Muscle layer of colon (tissue), 2 donors: Measurements from ENCODE around the gene SAP130.
A peak's percentile ranks its signal among the peaks of the same experiment; 100 is the strongest.

ENCODE experiments used
- H3K27ac ChIP-seq: one replicate; pipeline ENCODE4 v1.7.0; 2013; ENCODE audit warnings: low read depth, mild to moderate bottlenecking, low read length, moderate library complexity
- H3K27me3 ChIP-seq, 2 donors: one replicate each; pipeline ENCODE4 v1.7.0; 2013; ENCODE audit warnings: low read length in 2 of 2, mild to moderate bottlenecking in 2 of 2; ENCODE audit not compliant: insufficient read depth in 2 of 2, control insufficient read depth in 1 of 2
- H3K36me3 ChIP-seq: one replicate; pipeline ENCODE4 v1.7.0; 2013; ENCODE audit warnings: mild to moderate bottlenecking, low read length; ENCODE audit not compliant: insufficient read depth
- H3K4me1 ChIP-seq: one replicate; pipeline ENCODE4 v1.7.0; 2013; ENCODE audit warnings: mild to moderate bottlenecking, low read length; ENCODE audit not compliant: insufficient read depth
- H3K4me3 ChIP-seq, 2 donors: one replicate each; pipeline ENCODE4 v1.7.0; 2013; ENCODE audit warnings: low read length in 2 of 2, low read depth in 1 of 2, mild to moderate bottlenecking in 1 of 2, moderate library complexity in 1 of 2
- H3K9ac ChIP-seq: one replicate; pipeline ENCODE4 v1.7.0; 2013; ENCODE audit warnings: low read length
- H3K9me3 ChIP-seq: one replicate; pipeline ENCODE4 v1.7.0; 2013; ENCODE audit warnings: mild to moderate bottlenecking, low read length
- donor health status: abdominal sarcoma.
- donor health status: Adenocarcinoma of cecum.

The SAP130 gene

GRCh38 chr2:128041561-128041960 is 13.7 kb upstream of the SAP130 start:
- H3K4me3 ChIP-seq = no peak overlapping the region
- no peak overlapping the region for H3K27ac ChIP-seq
- H3K27me3 ChIP-seq = no peaks in the 10 kb centered on the region
- no peaks in the 10 kb centered on the region for H3K36me3 ChIP-seq
- peaks cover 15% of the 10 kb centered on the region for H3K9me3 ChIP-seq
- no peak overlapping the region for H3K9ac ChIP-seq
- H3K4me1 ChIP-seq = no peaks in the 10 kb centered on the region

- no peak overlapping the region for H3K9ac ChIP-seq
- no peaks in the 10 kb centered on the region for H3K36me3 ChIP-seq
- no peaks in the 10 kb centered on the region for H3K4me1 ChIP-seq
- peaks cover 19% of the 10 kb centered on the region for H3K9me3 ChIP-seq
- no peaks in the 10 kb centered on the region for H3K27me3 ChIP-seq
- H3K27ac ChIP-seq = no peak overlapping the region
- no peak overlapping the region for H3K4me3 ChIP-seq
Measured at GRCh38 chr2:128040166-128040771, 12.4 kb upstream of the SAP130 start.

GRCh38 chr2:128039535-128039934 is 11.7 kb upstream of the SAP130 start:
- H3K4me1 ChIP-seq = no peaks in the 10 kb centered on the region

GRCh38 chr2:128038411-128038810 is 10.6 kb upstream of the SAP130 start:
- no peak overlapping the region for H3K9ac ChIP-seq
- H3K4me3 ChIP-seq = no peak overlapping the region
- H3K27me3 ChIP-seq = no peaks in the 10 kb centered on the region
- no peak overlapping the region for H3K27ac ChIP-seq
- no peaks in the 10 kb centered on the region for H3K4me1 ChIP-seq
- H3K9me3 ChIP-seq = peaks cover 19% of the 10 kb centered on the region
- no peaks in the 10 kb centered on the region for H3K36me3 ChIP-seq

More at GRCh38 chr2:128039535-128039934, 11.7 kb upstream of the SAP130 start:
- Histone ChIP-seq H3K9me3 (peaks cover 19% of the 10 kb centered on the region), H3K4me3 (no peak overlapping the region), H3K9ac (no peak overlapping the region), H3K36me3 (no peaks in the 10 kb centered on the region), H3K27me3 (no peaks in the 10 kb centered on the region), H3K27ac (no peak overlapping the region)

- Histone ChIP-seq H3K9ac (no peak overlapping the region), H3K9me3 (peaks cover 19% of the 10 kb centered on the region), H3K36me3 (no peaks in the 10 kb centered on the region), H3K27me3 (no peaks in the 10 kb centered on the region), H3K27ac (no peak overlapping the region), H3K4me3 (no peak overlapping the region), H3K4me1 (no peaks in the 10 kb centered on the region)
Measured at GRCh38 chr2:128037649-128038048, 9.8 kb upstream of the SAP130 start.

GRCh38 chr2:128036748-128037607 is 9.1 kb upstream of the SAP130 start:
- Histone ChIP-seq H3K4me3 (no peak overlapping the region), H3K9me3 (peaks cover 19% of the 10 kb centered on the region), H3K4me1 (no peaks in the 10 kb centered on the region), H3K27ac (no peak overlapping the region), H3K27me3 (no peaks in the 10 kb centered on the region), H3K9ac (no peak overlapping the region), H3K36me3 (no peaks in the 10 kb centered on the region)

GRCh38 chr2:128032092-128032491 is 4.2 kb upstream of the SAP130 start:
- Histone ChIP-seq H3K4me3 (no peak overlapping the region), H3K9me3 (peaks cover 9% of the 10 kb centered on the region), H3K4me1 (peaks cover 4% of the 10 kb centered on the region), H3K9ac (no peak overlapping the region), H3K36me3 (no peaks in the 10 kb centered on the region), H3K27ac (no peak overlapping the region), H3K27me3 (no peaks in the 10 kb centered on the region)

GRCh38 chr2:128028668-128029054 is 802 bp upstream of the SAP130 start:
- H3K9me3 ChIP-seq = no peaks in the 10 kb centered on the region
- peaks cover 11% of the 10 kb centered on the region for H3K4me1 ChIP-seq
- peak overlapping the region; percentile 88 for H3K27ac ChIP-seq
- H3K4me3 ChIP-seq = peak overlapping the region; percentile 71 to 78
- H3K36me3 ChIP-seq = no peaks in the 10 kb centered on the region
- peak overlapping the region; percentile 59 for H3K9ac ChIP-seq
- no peaks in the 10 kb centered on the region for H3K27me3 ChIP-seq

- H3K9me3 ChIP-seq = no peaks in the 10 kb centered on the region
- H3K4me3 ChIP-seq = peak overlapping the region; percentile 71 to 78
- H3K27me3 ChIP-seq = no peaks in the 10 kb centered on the region
- H3K36me3 ChIP-seq = peaks cover 1% of the 10 kb centered on the region
- peak overlapping the region; percentile 88 for H3K27ac ChIP-seq
- peaks cover 11% of the 10 kb centered on the region for H3K4me1 ChIP-seq
- H3K9ac ChIP-seq = no peak overlapping the region
Measured at GRCh38 chr2:128027278-128027800, 520 bp downstream of the SAP130 start.

GRCh38 chr2:128026448-128027277 is 1.2 kb downstream of the SAP130 start:
- Histone ChIP-seq H3K9ac (peak overlapping the region; percentile 50), H3K9me3 (no peaks in the 10 kb centered on the region), H3K27ac (peak overlapping the region; percentile 82)

GRCh38 chr2:128024816-128025215 is 3.0 kb downstream of the SAP130 start:
- Histone ChIP-seq H3K9me3 (no peaks in the 10 kb centered on the region), H3K36me3 (peaks cover 7% of the 10 kb centered on the region), H3K4me3 (no peak overlapping the region), H3K27ac (no peak overlapping the region), H3K9ac (no peak overlapping the region), H3K27me3 (no peaks in the 10 kb centered on the region), H3K4me1 (peaks cover 11% of the 10 kb centered on the region)

More at GRCh38 chr2:128026448-128027277, 1.2 kb downstream of the SAP130 start:
- Histone ChIP-seq H3K4me3 (peak overlapping the region; percentile 62 to 68), H3K4me1 (peaks cover 11% of the 10 kb centered on the region), H3K27me3 (no peaks in the 10 kb centered on the region), H3K36me3 (peaks cover 7% of the 10 kb centered on the region)
